Kidney (tissue), 14 donors: ENCODE measurements around the gene RBP5. TPM values are rescaled to one million over a fixed set of nuclear protein-coding genes. Genes with fewer than 3 reads are reported as not detected.

Experiments used
- DNase-seq, 5 donors: peaks; one replicate each; pipeline ENCODE4 v3.0.0-alpha.2; 2013 to 2020
- FAIRE-seq: peaks from 2 replicates; lab custom pipeline; 2012; peaks lifted over from hg19 to GRCh38; lab: Jason Lieb, UNC
- H3K27ac ChIP-seq, 2 donors: one replicate each; pipeline ENCODE4 v1.7.0; 2013; ENCODE audit warnings: low read depth in 2 of 2, low read length in 2 of 2, inconsistent platforms in 1 of 2
- H3K27me3 ChIP-seq: one replicate; pipeline ENCODE4 v1.7.1; 2013; ENCODE audit warnings: low read length, inconsistent platforms; ENCODE audit not compliant: control insufficient read depth, insufficient read depth
- H3K36me3 ChIP-seq, 3 donors: one replicate each; pipeline versions ENCODE4 v1.7.0 to v1.7.1; 2013; ENCODE audit warnings: low read length in 3 of 3, control low read depth in 1 of 3, inconsistent platforms in 1 of 3; ENCODE audit not compliant: insufficient read depth in 3 of 3, control insufficient read depth in 2 of 3
- H3K4me1 ChIP-seq, 3 donors: one replicate each; pipeline versions ENCODE4 v1.7.0 to v1.7.1; 2013; ENCODE audit warnings: low read length in 3 of 3, inconsistent platforms in 1 of 3, low read depth in 1 of 3; ENCODE audit not compliant: control insufficient read depth in 2 of 3, insufficient read depth in 2 of 3
- H3K4me3 ChIP-seq, 3 donors: one replicate each; pipeline versions ENCODE4 v1.7.0 to v1.8.1; 2013; ENCODE audit warnings: low read length in 3 of 3, control low read depth in 1 of 3, inconsistent platforms in 1 of 3
- H3K9ac ChIP-seq, 3 donors: one replicate each; pipeline versions ENCODE4 v1.7.0 to v1.7.1; 2013; ENCODE audit warnings: low read length in 3 of 3, control low read depth in 1 of 3, inconsistent platforms in 1 of 3
- H3K9me3 ChIP-seq, 3 donors: one replicate each; pipeline versions ENCODE4 v1.7.0 to v1.7.1; 2013; ENCODE audit warnings: low read length in 3 of 3, control low read depth in 1 of 3, inconsistent platforms in 1 of 3; ENCODE audit not compliant: control insufficient read depth in 2 of 3, insufficient read depth in 1 of 3
- intact Hi-C: fragments of 100-400 bp; cut with DNase I; formaldehyde crosslinking; loops from one replicate; pipeline ENCODE4 v1.11.1; 2022
- polyA plus RNA-seq: library from polyadenylated mRNA; stranded (reverse); fragments of 350-450 nt; fragmentation: Illumina TruSeq; extraction: RNeasy Lipid Tissue Mini Kit (QIAGEN cat#74804); gene quantifications from one replicate; pipeline ENCODE4 v1.2.3, GENCODE V29; 2014; ENCODE audit warnings: low read depth, low replicate concordance; ENCODE audit not compliant: insufficient read depth
- total RNA-seq: library from RNA; stranded (reverse); fragmentation: NEBNext Ultra II Directional; extraction: Animal tissue kit (Norgen Biotek cat#: 25700); gene quantifications from one replicate; pipeline ENCODE4 v1.2.1, GENCODE V29; 2021
- TF ChIP-seq, protein P1 (sequence below): IDR thresholded peaks from 3 replicates; pipeline ENCODE4 v1.5.1; 2012; ENCODE audit warnings: mild to moderate bottlenecking, moderate library complexity, borderline replicate concordance; ENCODE audit not compliant: insufficient read depth; ENCODE audit errors: extremely low read depth
- donor health status: control.
- donor health status: control.
- donor health status: control.
- donor health status: control.
- donor health status: control.
- donor health status: DM: yes; HTN: yes; CAD: no.
- donor health status: Normal renal cell carcinoma (clear cell type).

RBP5 gene
- total and polyA plus RNA-seq, 2 donors from 2014 or later = 74.6 to 609 TPM

DNA sequence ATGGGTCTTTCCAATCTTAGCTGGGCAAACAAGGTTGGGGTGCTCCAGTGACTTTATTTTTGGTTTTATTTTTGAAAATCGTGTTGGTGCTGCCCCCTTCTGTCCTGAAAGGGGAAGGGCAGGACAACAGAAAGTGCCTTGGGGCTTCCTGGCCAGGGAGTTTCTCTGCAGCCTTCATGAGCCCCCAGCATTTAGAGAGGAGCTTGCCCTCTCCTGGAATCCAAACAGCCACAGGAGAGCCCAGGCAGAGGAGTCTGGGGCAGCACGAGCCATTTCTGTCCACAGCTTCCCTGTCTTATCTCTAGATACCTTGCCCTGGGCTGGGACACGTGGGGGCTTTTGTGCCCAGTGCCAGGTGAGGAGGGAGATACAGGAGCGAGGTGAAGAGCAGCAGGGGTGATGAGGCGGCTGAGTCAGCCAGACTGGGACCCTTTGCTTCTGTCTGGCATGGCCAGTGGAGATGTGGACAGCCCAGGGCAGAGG is 15.3 kb downstream of the RBP5 start:
- Histone ChIP-seq H3K4me1 (peaks cover 0 to 6% (median 0%) of the 10 kb centered on the region in 3 donors), H3K9me3 (no peaks in the 10 kb centered on the region), H3K27me3 (no peaks in the 10 kb centered on the region), H3K27ac (no peak overlapping the region), H3K36me3 (peaks cover 0 to 4% (median 0%) of the 10 kb centered on the region in 3 donors), H3K9ac (no peak overlapping the region), H3K4me3 (no peak overlapping the region)
- peak in 3 of 5 donors; percentile 33 to 58 (median 45) for DNase-seq
- intact Hi-C loops = no loop called here
- FAIRE-seq = no peak
- TF ChIP-seq, protein P1, sequence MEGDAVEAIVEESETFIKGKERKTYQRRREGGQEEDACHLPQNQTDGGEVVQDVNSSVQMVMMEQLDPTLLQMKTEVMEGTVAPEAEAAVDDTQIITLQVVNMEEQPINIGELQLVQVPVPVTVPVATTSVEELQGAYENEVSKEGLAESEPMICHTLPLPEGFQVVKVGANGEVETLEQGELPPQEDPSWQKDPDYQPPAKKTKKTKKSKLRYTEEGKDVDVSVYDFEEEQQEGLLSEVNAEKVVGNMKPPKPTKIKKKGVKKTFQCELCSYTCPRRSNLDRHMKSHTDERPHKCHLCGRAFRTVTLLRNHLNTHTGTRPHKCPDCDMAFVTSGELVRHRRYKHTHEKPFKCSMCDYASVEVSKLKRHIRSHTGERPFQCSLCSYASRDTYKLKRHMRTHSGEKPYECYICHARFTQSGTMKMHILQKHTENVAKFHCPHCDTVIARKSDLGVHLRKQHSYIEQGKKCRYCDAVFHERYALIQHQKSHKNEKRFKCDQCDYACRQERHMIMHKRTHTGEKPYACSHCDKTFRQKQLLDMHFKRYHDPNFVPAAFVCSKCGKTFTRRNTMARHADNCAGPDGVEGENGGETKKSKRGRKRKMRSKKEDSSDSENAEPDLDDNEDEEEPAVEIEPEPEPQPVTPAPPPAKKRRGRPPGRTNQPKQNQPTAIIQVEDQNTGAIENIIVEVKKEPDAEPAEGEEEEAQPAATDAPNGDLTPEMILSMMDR = peak; percentile 77

DNA sequence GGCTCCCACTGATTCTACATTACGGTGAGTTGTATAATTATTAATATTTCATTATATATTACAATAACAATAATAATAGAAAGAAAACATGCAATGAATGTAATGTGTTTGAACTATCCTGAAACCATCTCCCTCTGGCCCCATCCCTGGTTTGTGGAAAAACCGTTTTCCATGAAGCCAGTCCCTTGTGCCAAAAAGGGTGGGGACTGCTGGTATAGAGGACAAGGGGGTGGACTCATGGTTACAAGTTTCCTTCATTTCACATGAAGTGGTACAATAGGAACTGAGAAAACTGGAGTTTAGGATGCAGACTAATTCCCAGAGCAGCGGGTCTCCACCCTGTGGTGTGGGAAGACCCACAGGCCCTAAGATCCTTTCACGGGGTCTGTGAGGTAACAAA is 16.6 kb downstream of the RBP5 start:
- H3K9ac ChIP-seq = no peak overlapping the region
- no peak for FAIRE-seq
- intact Hi-C loops = no loop called here
- H3K27me3 ChIP-seq = no peaks in the 10 kb centered on the region
- H3K4me3 ChIP-seq = no peak overlapping the region
- H3K9me3 ChIP-seq = no peaks in the 10 kb centered on the region
- no peak overlapping the region for H3K27ac ChIP-seq
- TF ChIP-seq, protein P1 = no peak
- H3K36me3 ChIP-seq = peaks cover 0 to 4% (median 0%) of the 10 kb centered on the region in 3 donors
- no peak for DNase-seq
- peaks cover 0 to 10% (median 0%) of the 10 kb centered on the region in 3 donors for H3K4me1 ChIP-seq

DNA sequence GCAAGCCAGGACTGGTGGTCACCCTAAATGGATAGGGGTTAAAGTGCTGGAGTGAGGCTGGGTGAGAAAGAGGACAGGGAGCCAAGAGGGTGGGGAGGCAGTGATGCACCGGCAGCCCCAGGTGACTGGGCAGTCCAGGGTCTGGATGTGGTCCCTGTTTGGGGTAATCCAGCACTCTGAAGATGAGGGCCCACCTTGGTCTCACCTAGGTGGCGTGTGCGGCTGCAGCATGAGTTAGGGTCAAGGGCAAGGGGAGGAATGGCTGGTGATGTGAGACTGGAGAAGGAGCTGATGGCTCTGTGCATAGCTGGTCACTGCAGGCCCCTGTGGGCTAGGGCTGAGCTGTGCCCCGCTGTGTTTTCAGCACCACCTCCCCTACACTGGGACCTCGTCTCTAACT is 18.0 kb downstream of the RBP5 start:
- TF ChIP-seq, protein P1 = no peak
- FAIRE-seq (no peak), DNase-seq (peak in 1 of 5 donors; percentile 46)
- peaks cover 0 to 4% (median 0%) of the 10 kb centered on the region in 3 donors for H3K36me3 ChIP-seq
- H3K9me3 ChIP-seq = no peaks in the 10 kb centered on the region
- no peak overlapping the region for H3K4me3 ChIP-seq
- peaks cover 0 to 10% (median 0%) of the 10 kb centered on the region in 3 donors for H3K4me1 ChIP-seq
- no peak overlapping the region for H3K9ac ChIP-seq
- intact Hi-C loops = no loop called here
- no peak overlapping the region for H3K27ac ChIP-seq
- H3K27me3 ChIP-seq = no peaks in the 10 kb centered on the region

DNA sequence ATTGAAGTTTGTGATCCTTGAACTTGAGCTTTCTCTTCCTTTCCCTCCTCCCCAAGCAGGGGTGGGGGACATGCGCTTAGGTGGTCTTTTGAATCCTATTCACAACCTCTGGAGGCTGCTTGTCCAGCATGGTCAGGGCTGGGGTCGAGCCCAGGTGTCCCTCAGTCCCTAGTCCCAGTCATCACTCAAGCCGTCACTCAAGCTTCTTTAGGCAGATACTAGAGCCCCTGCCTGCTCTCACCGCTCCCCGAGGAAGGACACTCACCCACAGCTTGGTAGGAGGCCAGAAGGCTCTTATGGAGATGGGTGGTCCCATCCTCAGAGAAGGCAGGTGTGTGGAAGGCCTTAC is 19.1 kb downstream of the RBP5 start:
- H3K9ac ChIP-seq = peak overlapping the region in 1 of 3 donors; percentile 15
- intact Hi-C loops = no loop called here
- TF ChIP-seq, protein P1 = no peak
- H3K27me3 ChIP-seq = no peaks in the 10 kb centered on the region
- peaks cover 0 to 10% (median 0%) of the 10 kb centered on the region in 3 donors for H3K4me1 ChIP-seq
- H3K27ac ChIP-seq = no peak overlapping the region
- no peak for FAIRE-seq
- no peaks in the 10 kb centered on the region for H3K9me3 ChIP-seq
- DNase-seq = no peak
- peak overlapping the region in 1 of 3 donors; percentile 71 for H3K4me3 ChIP-seq
- peaks cover 0 to 4% (median 0%) of the 10 kb centered on the region in 3 donors for H3K36me3 ChIP-seq
